Kidney (tissue), 14 donors: ENCODE results near the gene AP1M1. TPM values are rescaled to one million over a fixed set of nuclear protein-coding genes. Genes with fewer than 3 reads are reported as not detected.

ENCODE experiments used
- DNase-seq, 5 donors: peaks; one replicate each; pipeline ENCODE4 v3.0.0-alpha.2; 2013 to 2020
- FAIRE-seq: peaks from 2 replicates; lab custom pipeline; 2012; peaks lifted over from hg19 to GRCh38; lab: Jason Lieb, UNC
- H3K27ac ChIP-seq, 2 donors: one replicate each; pipeline ENCODE4 v1.7.0; 2013; ENCODE audit warnings: low read depth in 2 of 2, low read length in 2 of 2, inconsistent platforms in 1 of 2
- H3K27me3 ChIP-seq: one replicate; pipeline ENCODE4 v1.7.1; 2013; ENCODE audit warnings: low read length, inconsistent platforms; ENCODE audit not compliant: control insufficient read depth, insufficient read depth
- H3K36me3 ChIP-seq, 3 donors: one replicate each; pipeline versions ENCODE4 v1.7.0 to v1.7.1; 2013; ENCODE audit warnings: low read length in 3 of 3, control low read depth in 1 of 3, inconsistent platforms in 1 of 3; ENCODE audit not compliant: insufficient read depth in 3 of 3, control insufficient read depth in 2 of 3
- H3K4me1 ChIP-seq, 3 donors: one replicate each; pipeline versions ENCODE4 v1.7.0 to v1.7.1; 2013; ENCODE audit warnings: low read length in 3 of 3, inconsistent platforms in 1 of 3, low read depth in 1 of 3; ENCODE audit not compliant: control insufficient read depth in 2 of 3, insufficient read depth in 2 of 3
- H3K4me3 ChIP-seq, 3 donors: one replicate each; pipeline versions ENCODE4 v1.7.0 to v1.8.1; 2013; ENCODE audit warnings: low read length in 3 of 3, control low read depth in 1 of 3, inconsistent platforms in 1 of 3
- H3K9ac ChIP-seq, 3 donors: one replicate each; pipeline versions ENCODE4 v1.7.0 to v1.7.1; 2013; ENCODE audit warnings: low read length in 3 of 3, control low read depth in 1 of 3, inconsistent platforms in 1 of 3
- H3K9me3 ChIP-seq, 3 donors: one replicate each; pipeline versions ENCODE4 v1.7.0 to v1.7.1; 2013; ENCODE audit warnings: low read length in 3 of 3, control low read depth in 1 of 3, inconsistent platforms in 1 of 3; ENCODE audit not compliant: control insufficient read depth in 2 of 3, insufficient read depth in 1 of 3
- intact Hi-C: fragments of 100-400 bp; cut with DNase I; formaldehyde crosslinking; loops from one replicate; pipeline ENCODE4 v1.11.1; 2022
- polyA plus RNA-seq: library from polyadenylated mRNA; stranded (reverse); fragments of 350-450 nt; fragmentation: Illumina TruSeq; extraction: RNeasy Lipid Tissue Mini Kit (QIAGEN cat#74804); gene quantifications from one replicate; pipeline ENCODE4 v1.2.3, GENCODE V29; 2014; ENCODE audit warnings: low read depth, low replicate concordance; ENCODE audit not compliant: insufficient read depth
- total RNA-seq: library from RNA; stranded (reverse); fragmentation: NEBNext Ultra II Directional; extraction: Animal tissue kit (Norgen Biotek cat#: 25700); gene quantifications from one replicate; pipeline ENCODE4 v1.2.1, GENCODE V29; 2021
- TF ChIP-seq, protein P1 (sequence below): IDR thresholded peaks from 3 replicates; pipeline ENCODE4 v1.5.1; 2012; ENCODE audit warnings: mild to moderate bottlenecking, moderate library complexity, borderline replicate concordance; ENCODE audit not compliant: insufficient read depth; ENCODE audit errors: extremely low read depth
- donor health status: control.
- donor health status: control.
- donor health status: control.
- donor health status: control.
- donor health status: control.
- donor health status: DM: yes; HTN: yes; CAD: no.
- donor health status: Normal renal cell carcinoma (clear cell type).

Gene AP1M1
- total and polyA plus RNA-seq, 2 donors from 2014 or later: 56.0 to 67.8 TPM

DNA sequence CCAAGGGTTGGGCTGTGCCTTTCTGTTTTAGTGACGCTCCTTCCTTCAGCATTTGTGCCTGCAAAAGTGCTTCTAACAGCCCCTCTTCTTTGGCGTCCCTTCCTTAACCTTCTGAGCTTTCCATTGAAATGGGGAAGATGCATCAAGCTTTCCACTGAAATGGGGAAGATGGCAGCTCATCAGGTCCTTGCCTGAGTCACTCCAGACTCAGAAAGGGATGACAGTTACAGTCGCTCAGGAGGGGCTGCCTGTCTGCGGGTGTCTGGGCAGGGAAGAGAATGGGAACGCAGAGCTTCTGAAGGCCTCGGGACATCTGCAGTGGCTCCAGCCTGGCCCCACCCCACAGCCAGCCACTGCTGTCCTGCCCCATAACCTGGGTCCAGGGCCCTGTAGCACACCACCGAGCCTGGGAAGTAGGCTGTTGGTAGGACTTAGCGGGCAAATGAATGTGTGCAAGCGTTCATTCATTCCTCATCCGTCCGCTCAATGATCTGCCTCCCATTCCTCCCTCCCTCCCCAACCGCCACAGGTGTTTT lies 9.8 kb downstream of the AP1M1 start:
- intact Hi-C loops: no loop called here
- TF ChIP-seq, protein P1, sequence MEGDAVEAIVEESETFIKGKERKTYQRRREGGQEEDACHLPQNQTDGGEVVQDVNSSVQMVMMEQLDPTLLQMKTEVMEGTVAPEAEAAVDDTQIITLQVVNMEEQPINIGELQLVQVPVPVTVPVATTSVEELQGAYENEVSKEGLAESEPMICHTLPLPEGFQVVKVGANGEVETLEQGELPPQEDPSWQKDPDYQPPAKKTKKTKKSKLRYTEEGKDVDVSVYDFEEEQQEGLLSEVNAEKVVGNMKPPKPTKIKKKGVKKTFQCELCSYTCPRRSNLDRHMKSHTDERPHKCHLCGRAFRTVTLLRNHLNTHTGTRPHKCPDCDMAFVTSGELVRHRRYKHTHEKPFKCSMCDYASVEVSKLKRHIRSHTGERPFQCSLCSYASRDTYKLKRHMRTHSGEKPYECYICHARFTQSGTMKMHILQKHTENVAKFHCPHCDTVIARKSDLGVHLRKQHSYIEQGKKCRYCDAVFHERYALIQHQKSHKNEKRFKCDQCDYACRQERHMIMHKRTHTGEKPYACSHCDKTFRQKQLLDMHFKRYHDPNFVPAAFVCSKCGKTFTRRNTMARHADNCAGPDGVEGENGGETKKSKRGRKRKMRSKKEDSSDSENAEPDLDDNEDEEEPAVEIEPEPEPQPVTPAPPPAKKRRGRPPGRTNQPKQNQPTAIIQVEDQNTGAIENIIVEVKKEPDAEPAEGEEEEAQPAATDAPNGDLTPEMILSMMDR: no peak
- no peak for FAIRE-seq
- no peak for DNase-seq
- Histone ChIP-seq H3K27me3 (no peaks in the 10 kb centered on the region), H3K36me3 (peaks cover 0 to 55% (median 18%) of the 10 kb centered on the region in 3 donors), H3K4me3 (no peak overlapping the region), H3K27ac (no peak overlapping the region), H3K4me1 (peaks cover 0 to 10% (median 5%) of the 10 kb centered on the region in 3 donors), H3K9me3 (no peaks in the 10 kb centered on the region), H3K9ac (no peak overlapping the region)

- Histone ChIP-seq H3K27ac (no peak overlapping the region), H3K4me1 (peaks cover 0 to 10% (median 5%) of the 10 kb centered on the region in 3 donors), H3K9ac (no peak overlapping the region), H3K36me3 (peaks cover 0 to 49% (median 17%) of the 10 kb centered on the region in 3 donors), H3K9me3 (no peaks in the 10 kb centered on the region), H3K4me3 (no peak overlapping the region), H3K27me3 (no peaks in the 10 kb centered on the region)
- TF ChIP-seq, protein P1: no peak
- DNase-seq: no peak
- intact Hi-C loops: no loop called here
- no peak for FAIRE-seq
These were observed 10.5 kb downstream of the AP1M1 start for GRCh38 chr19:16208064-16208759.

DNA sequence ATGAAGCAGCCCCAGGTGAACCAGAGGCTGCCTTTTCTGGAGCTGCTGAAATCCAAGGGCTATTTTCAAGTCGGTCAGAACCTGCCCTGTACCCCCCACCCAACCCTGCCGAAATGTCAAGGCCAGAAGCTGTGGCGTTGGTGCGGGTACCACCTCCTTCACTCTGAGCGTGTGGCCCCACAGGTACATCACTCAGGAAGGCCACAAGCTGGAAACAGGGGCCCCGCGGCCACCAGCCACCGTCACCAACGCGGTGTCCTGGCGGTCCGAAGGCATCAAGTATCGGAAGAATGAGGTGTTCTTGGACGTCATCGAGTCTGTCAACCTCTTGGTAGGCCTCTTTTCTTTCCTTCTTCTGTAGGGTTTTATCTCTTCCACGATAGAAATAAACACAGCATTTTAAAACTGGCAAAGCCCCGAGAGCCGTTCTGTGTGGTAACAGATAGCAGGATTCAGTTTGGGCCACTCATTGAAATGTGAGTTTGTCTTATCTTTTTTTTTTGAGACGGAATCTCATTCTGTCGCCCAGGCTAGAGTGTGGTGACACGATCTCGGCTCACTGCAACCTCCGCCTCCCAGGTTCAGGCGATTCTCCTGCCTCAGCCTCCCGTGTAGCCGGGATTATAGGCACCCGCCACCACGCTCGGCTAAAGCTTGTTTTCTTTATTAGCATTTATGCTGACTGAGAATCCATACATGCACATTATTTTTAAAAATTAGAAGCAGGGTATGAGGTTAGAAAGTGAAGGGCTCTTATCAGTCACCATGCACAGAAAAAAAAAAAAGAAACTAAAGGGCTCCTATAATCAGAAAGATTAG lies 11.3 kb downstream of the AP1M1 start:
- no peaks in the 10 kb centered on the region for H3K27me3 ChIP-seq
- FAIRE-seq (no peak), DNase-seq (no peak)
- H3K36me3 ChIP-seq: peaks cover 0 to 40% (median 12%) of the 10 kb centered on the region in 3 donors
- no peak overlapping the region for H3K27ac ChIP-seq
- H3K4me3 ChIP-seq: no peak overlapping the region
- H3K9me3 ChIP-seq: no peaks in the 10 kb centered on the region
- intact Hi-C loops: no loop called here
- no peak overlapping the region for H3K9ac ChIP-seq
- H3K4me1 ChIP-seq: peaks cover 0 to 10% (median 5%) of the 10 kb centered on the region in 3 donors
- TF ChIP-seq, protein P1: no peak
